ENCODE data around the gene TIMP4. TPM values are rescaled to one million over a fixed set of nuclear protein-coding genes. Genes with fewer than 3 reads are reported as not detected.

The TIMP4 gene
- polyA plus RNA-seq, 1 of the 3 experiments (the other 2 are of a cell fraction): not detected

DNA sequence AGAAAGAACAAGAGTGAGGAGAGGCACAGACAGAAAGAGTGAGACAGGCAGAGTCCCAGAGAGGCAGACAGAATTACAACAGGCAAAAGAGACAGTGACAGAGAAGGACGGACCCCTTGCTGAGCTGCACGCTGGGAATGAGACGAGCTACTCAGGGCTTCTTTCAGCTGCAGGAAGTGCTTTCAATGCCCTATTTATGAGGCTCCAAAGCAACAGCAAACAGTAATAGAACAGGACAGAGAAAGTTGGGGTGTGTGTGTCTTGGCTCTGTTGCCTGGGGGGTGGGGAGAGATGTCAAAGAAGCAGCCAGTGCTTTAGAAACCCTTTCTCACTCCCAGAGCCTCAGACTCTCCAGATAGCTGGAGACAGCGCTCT is 502 bp upstream of the TIMP4 start:
- ChIA-PET POLR2A (no interaction called here), CTCF (interaction anchor here (2.3 kb wide), 1 partner anchor 14 kb away, joined by 7 read pairs; no protein-coding TSS in a partner anchor)
- TF ChIP-seq, protein P1, sequence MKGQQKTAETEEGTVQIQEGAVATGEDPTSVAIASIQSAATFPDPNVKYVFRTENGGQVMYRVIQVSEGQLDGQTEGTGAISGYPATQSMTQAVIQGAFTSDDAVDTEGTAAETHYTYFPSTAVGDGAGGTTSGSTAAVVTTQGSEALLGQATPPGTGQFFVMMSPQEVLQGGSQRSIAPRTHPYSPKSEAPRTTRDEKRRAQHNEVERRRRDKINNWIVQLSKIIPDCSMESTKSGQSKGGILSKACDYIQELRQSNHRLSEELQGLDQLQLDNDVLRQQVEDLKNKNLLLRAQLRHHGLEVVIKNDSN (IDR thresholded peaks at IDR 0.05; ENCODE audit: borderline replicate concordance, low read depth): no peak
- TF ChIP-seq EZH2phosphoT487 (IDR thresholded peaks at IDR 0.05; ENCODE audit: borderline replicate concordance, low read depth) (no peak), YY1 (IDR thresholded peaks at IDR 0.05; ENCODE audit: low read depth) (no peak), FOSL2 (IDR thresholded peaks at IDR 0.05; ENCODE audit: borderline replicate concordance, low read depth) (no peak), TAF1 (IDR thresholded peaks at IDR 0.05; ENCODE audit: borderline replicate concordance, low read depth, low read length) (no peak), ELF1 (IDR thresholded peaks at IDR 0.05) (no peak), RCOR1 (IDR thresholded peaks at IDR 0.05; ENCODE audit: low read length) (no peak), TEAD4 (IDR thresholded peaks at IDR 0.05; ENCODE audit: borderline replicate concordance, insufficient read depth) (no peak), CHD2 (IDR thresholded peaks at IDR 0.05; ENCODE audit: low read length, partially characterized antibody) (no peak), GABPA (IDR thresholded peaks at IDR 0.05; ENCODE audit: low read depth) (no peak), NRF1 (IDR thresholded peaks at IDR 0.05; ENCODE audit: low read depth, low read length) (no peak), EP300 (IDR thresholded peaks at IDR 0.05; ENCODE audit: borderline replicate concordance in 1 of 2, low read depth in 1 of 2, low read length in 1 of 2) (no peak), TCF12 (IDR thresholded peaks at IDR 0.05) (no peak), SMC3 (IDR thresholded peaks at IDR 0.05; ENCODE audit: low read depth, low read length) (no peak), SIN3A (IDR thresholded peaks at IDR 0.05; ENCODE audit: borderline replicate concordance, low read depth, low read length) (no peak)
- TF ChIP-seq, protein P2, sequence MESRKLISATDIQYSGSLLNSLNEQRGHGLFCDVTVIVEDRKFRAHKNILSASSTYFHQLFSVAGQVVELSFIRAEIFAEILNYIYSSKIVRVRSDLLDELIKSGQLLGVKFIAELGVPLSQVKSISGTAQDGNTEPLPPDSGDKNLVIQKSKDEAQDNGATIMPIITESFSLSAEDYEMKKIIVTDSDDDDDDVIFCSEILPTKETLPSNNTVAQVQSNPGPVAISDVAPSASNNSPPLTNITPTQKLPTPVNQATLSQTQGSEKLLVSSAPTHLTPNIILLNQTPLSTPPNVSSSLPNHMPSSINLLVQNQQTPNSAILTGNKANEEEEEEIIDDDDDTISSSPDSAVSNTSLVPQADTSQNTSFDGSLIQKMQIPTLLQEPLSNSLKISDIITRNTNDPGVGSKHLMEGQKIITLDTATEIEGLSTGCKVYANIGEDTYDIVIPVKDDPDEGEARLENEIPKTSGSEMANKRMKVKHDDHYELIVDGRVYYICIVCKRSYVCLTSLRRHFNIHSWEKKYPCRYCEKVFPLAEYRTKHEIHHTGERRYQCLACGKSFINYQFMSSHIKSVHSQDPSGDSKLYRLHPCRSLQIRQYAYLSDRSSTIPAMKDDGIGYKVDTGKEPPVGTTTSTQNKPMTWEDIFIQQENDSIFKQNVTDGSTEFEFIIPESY (IDR thresholded peaks at IDR 0.05; ENCODE audit: borderline replicate concordance, low read depth): no peak
- TF ChIP-seq, protein P3, sequence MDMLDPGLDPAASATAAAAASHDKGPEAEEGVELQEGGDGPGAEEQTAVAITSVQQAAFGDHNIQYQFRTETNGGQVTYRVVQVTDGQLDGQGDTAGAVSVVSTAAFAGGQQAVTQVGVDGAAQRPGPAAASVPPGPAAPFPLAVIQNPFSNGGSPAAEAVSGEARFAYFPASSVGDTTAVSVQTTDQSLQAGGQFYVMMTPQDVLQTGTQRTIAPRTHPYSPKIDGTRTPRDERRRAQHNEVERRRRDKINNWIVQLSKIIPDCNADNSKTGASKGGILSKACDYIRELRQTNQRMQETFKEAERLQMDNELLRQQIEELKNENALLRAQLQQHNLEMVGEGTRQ (IDR thresholded peaks at IDR 0.05; ENCODE audit: borderline replicate concordance, low read depth, low read length): no peak
- TF ChIP-seq, protein P4, sequence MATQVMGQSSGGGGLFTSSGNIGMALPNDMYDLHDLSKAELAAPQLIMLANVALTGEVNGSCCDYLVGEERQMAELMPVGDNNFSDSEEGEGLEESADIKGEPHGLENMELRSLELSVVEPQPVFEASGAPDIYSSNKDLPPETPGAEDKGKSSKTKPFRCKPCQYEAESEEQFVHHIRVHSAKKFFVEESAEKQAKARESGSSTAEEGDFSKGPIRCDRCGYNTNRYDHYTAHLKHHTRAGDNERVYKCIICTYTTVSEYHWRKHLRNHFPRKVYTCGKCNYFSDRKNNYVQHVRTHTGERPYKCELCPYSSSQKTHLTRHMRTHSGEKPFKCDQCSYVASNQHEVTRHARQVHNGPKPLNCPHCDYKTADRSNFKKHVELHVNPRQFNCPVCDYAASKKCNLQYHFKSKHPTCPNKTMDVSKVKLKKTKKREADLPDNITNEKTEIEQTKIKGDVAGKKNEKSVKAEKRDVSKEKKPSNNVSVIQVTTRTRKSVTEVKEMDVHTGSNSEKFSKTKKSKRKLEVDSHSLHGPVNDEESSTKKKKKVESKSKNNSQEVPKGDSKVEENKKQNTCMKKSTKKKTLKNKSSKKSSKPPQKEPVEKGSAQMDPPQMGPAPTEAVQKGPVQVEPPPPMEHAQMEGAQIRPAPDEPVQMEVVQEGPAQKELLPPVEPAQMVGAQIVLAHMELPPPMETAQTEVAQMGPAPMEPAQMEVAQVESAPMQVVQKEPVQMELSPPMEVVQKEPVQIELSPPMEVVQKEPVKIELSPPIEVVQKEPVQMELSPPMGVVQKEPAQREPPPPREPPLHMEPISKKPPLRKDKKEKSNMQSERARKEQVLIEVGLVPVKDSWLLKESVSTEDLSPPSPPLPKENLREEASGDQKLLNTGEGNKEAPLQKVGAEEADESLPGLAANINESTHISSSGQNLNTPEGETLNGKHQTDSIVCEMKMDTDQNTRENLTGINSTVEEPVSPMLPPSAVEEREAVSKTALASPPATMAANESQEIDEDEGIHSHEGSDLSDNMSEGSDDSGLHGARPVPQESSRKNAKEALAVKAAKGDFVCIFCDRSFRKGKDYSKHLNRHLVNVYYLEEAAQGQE (IDR thresholded peaks at IDR 0.05; ENCODE audit: low read depth, low read length): no peak
- TF ChIP-seq, protein P5, sequence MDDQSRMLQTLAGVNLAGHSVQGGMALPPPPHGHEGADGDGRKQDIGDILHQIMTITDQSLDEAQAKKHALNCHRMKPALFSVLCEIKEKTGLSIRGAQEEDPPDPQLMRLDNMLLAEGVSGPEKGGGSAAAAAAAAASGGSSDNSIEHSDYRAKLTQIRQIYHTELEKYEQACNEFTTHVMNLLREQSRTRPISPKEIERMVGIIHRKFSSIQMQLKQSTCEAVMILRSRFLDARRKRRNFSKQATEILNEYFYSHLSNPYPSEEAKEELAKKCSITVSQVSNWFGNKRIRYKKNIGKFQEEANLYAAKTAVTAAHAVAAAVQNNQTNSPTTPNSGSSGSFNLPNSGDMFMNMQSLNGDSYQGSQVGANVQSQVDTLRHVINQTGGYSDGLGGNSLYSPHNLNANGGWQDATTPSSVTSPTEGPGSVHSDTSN (IDR thresholded peaks at IDR 0.05): no peak
- Histone ChIP-seq H3K9ac (no peak overlapping the region), H3K4me3 (ENCODE audit: low read depth in 2 of 2, low read length in 1 of 2) (no peak overlapping the region), H3F3A (replicated peaks; ENCODE audit: insufficient read depth) (peaks cover 4% of the 10 kb centered on the region), H3K9me2 (no peaks in the 10 kb centered on the region), H3K36me3 (replicated peaks in 1 of 2; ENCODE audit: control insufficient read depth in 1 of 2, insufficient read depth in 2 of 2, low read length in 1 of 2) (no peaks in the 10 kb centered on the region), H3K79me2 (ENCODE audit: insufficient read depth) (no peaks in the 10 kb centered on the region), H3K27me3 (ENCODE audit: insufficient read depth) (no peaks in the 10 kb centered on the region), H4K20me1 (ENCODE audit: insufficient read depth) (no peaks in the 10 kb centered on the region), H3K4me1 (ENCODE audit: control insufficient read depth in 1 of 2, insufficient read depth in 2 of 2, low read depth in 1 of 2, low read length in 1 of 2) (no peaks in the 10 kb centered on the region; a peak in 1 of 4 replicates), H3K27ac (ENCODE audit: low read depth in 2 of 2, low read length in 1 of 2) (no peak overlapping the region), H2AFZ (ENCODE audit: low read depth) (no peak overlapping the region), H3K9me3 (no peaks in the 10 kb centered on the region), H3K4me2 (no peak overlapping the region)
- DNase-seq: no peak
- 81% methylated on average over 4 of the region's 4 CpGs for WGBS (ENCODE audit: low lambda C conversion rate)

Measured in SK-N-SH (cell line).